IPS-18c (cell line): ENCODE data around the gene RELL1.

Source experiments
- H3K4me3 ChIP-seq: 2 replicates; pipeline ENCODE4 v1.7.0; 2013; ENCODE audit warnings: low read depth, mild to moderate bottlenecking, low read length, moderate library complexity; ENCODE audit not compliant: insufficient read depth
- H3K9me3 ChIP-seq: one replicate; pipeline ENCODE4 v1.6.1; 2013; ENCODE audit warnings: mild to moderate bottlenecking, low read length, moderate library complexity; ENCODE audit not compliant: control insufficient read depth, insufficient read depth

The RELL1 gene

DNA sequence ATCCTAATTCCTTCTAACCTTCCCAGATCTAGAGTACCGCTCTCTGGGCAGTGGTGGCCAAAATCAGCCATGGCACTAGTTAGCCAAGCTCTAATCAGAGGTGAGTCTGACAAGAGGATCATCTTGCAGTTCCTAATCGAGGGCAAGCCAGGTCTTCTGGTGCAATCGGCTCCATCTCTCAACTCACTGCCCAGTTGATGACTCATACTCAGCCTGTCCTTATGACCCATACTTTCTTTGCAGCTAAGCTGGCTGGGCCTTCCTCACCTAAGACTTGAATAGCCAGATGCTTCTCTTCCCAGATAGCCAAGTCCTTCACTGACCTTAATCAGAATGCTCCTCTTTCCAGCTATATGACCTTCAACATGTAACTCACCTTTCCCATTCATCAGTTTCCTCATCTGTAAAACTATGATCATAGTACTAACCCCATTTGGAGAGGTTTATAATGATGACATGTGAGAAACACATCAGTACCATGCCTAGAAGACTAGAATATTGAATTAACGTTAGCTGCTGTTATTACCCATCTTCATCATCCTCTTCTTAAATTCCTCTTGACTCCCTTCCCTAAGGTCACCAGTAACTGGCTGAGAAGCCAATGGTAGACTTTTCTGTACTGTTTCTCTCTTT is 57.1 kb downstream of the RELL1 start:
- Histone ChIP-seq H3K4me3 (no peak overlapping the region), H3K9me3 (no peaks in the 10 kb centered on the region)

DNA sequence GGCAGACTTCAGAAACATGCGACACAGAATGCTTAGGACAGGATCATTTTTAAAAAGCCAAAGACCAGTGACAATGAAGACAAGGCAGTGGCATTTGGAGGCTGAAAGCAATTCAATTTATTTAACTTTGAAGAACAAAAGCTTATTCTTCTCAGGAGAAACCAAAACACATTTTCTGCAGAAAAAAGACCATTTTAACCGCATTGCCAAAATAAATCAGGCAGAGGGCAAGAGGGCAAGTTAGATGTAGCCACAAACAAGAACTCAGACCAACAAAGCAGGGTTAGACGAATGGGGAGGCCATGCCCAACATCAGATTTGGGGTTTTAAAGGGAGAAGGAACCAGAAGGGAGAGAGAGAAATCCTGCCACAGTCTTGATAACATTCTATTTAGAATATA is 58.9 kb downstream of the RELL1 start:
- no peak overlapping the region for H3K4me3 ChIP-seq
- H3K9me3 ChIP-seq: no peaks in the 10 kb centered on the region

DNA sequence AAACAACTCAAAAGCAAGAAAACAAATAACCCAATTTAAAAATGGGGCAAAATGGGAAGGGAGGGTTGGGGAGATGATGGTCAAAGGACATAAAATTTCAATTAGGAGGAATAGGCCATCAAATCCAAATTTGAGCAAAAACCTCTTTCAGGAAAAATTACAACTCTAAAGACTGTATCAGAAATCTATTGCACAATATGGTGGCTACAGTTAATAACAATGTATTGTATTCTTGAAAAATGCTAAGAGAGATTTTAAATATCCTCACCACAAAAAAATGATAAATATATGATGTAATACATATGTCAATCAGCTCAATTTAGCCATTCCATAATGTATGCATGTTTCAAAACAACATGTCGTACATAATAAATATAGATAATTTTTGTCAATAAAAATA is 60.7 kb downstream of the RELL1 start:
- Histone ChIP-seq H3K4me3 (no peak overlapping the region), H3K9me3 (no peaks in the 10 kb centered on the region)

DNA sequence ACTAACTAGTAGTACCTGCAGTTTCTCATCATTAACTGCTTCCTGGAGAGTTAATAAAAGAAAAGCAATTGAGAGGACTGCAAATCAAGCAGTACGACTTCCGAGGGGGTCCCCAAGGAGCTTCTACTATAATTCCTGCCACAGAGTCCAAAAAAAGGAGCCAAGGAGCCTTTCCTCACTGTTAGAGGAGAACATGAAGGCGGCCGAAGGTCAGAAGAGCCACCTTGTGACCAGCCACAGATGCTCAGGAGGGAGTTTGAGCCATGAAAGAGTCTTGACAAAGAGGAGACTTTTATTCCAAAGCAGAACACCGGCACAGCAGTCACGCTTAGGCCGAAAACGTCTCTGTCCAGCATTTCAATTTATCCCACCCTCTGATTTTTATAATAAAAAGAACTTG is 62.2 kb downstream of the RELL1 start:
- no peaks in the 10 kb centered on the region for H3K9me3 ChIP-seq
- H3K4me3 ChIP-seq: no peak overlapping the region

DNA sequence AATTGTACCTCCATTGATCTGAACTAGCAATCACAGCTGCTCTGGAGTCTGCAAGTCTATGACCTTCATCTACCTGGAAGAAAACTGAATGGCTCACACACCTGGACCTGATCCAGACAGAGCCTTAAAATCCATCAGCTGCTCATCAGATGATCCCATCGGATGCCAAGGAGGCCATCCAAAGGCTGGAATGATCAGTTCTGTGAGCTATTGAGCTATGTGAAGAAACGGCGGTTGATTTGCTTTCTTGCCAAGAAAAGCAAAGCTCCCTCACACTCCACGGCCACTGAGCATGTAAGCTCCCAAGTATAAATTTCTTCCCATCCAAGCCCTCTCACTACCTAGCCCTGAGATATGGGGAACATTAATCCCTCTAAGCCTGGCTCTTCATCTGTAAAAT is 63.1 kb downstream of the RELL1 start:
- H3K9me3 ChIP-seq: no peaks in the 10 kb centered on the region

DNA sequence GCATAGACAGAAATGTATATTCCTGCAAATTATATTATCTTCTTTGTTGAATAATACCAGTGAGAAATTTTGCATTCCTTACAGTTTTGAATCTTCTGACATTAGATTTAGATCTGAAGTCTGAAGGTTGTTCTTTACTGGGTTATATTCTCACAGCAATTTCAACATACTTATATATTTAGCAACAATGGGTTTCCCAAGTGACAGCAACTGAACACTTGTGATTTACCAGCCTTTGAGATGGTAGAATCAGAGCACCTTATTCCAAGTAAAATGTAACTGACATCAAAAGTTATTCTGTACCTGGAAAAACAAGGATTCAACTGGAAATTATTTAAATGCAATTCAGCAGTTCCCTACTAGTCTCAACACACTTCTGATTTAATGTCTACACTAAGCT is 66.0 kb downstream of the RELL1 start:
- Histone ChIP-seq H3K9me3 (no peaks in the 10 kb centered on the region), H3K4me3 (no peak overlapping the region)

More for the DNA sequence above, 63.1 kb downstream of the RELL1 start:
- H3K4me3 ChIP-seq: no peak overlapping the region

DNA sequence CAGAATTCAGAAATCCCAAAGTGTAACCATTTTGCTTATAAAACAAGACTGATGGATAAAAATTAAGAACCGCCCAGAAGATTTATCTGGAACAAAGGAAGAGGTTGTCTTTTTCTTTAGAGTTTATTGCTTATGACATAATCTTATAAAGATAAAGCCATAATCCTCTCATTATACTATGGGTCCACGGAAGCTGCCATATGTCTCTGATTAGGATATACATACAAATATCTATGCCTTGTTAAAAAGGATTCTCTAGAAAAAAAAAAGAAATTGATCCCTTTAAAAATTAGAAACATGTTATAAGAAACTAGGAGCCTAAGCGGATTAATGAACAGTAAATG is 70.5 kb downstream of the RELL1 start:
- no peak overlapping the region for H3K4me3 ChIP-seq

DNA sequence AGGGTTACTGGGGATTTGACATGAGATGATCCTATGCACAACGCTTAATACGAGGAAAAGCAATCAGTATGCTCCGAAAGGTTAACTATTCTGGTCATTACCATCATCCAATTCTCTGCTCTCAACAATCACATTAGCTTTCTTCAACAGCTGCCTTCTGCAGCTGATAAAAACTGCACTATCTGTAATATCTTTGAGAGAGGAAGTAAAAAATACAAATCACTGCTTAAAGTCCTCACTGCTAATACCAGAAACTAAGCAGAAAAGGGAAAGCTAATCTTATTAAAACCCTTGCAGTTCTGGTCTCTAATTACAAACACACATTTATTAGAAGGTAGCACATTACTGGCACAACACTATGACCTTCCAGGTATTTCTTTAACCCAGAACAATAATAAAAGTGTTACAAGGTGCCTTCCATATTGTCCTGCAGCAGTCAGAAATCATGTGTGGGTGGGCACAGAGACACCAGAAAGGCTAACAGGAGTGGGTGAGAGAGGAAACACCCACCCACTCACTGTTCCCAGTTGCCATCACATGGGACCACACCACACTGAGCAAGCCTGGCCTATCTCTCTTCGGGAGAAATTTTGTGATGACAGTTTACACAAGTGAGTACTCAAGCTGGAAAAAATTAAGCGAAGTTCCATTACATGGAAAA is 71.0 kb downstream of the RELL1 start:
- H3K9me3 ChIP-seq: no peaks in the 10 kb centered on the region
- H3K4me3 ChIP-seq: no peak overlapping the region

More for the DNA sequence above, 70.5 kb downstream of the RELL1 start:
- no peaks in the 10 kb centered on the region for H3K9me3 ChIP-seq

DNA sequence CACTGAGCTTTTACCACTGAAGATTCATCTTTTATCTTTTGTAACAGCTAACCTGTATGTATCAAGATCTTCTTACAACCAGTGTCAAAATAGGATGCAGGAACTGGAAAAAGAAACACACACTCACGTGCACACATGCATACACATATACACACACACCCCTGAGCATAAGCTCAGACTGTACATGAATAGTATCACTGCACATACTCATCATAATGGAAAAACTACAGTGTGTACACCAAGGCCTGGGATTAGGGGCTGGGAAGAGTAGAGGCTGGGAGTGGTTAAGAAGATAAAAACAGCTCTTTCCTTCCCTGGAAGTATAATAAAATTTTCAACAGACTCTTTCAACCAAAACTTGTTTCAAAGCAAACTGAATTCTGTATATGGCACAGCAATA is 73.4 kb downstream of the RELL1 start:
- no peak overlapping the region for H3K4me3 ChIP-seq
- H3K9me3 ChIP-seq: no peaks in the 10 kb centered on the region

DNA sequence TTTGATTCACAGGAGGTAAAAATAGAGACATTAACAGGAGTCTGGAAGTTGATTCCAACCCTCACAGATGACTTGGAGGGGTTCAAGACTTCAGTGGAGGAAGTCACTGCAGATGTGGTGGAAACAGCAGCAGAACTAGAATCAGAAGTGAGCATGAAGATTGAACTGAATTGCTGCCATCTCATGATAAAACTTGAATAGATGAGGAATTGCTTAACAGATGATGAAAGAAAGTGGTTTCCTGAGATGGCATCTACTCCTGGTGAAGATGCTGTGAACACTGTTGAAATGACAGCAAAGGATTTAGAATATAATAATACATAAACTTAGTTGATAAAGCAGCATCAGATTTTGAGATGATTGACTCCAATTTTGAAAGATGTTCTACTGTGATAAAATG is 76.5 kb downstream of the RELL1 start:
- Histone ChIP-seq H3K9me3 (no peaks in the 10 kb centered on the region), H3K4me3 (no peak overlapping the region)

DNA sequence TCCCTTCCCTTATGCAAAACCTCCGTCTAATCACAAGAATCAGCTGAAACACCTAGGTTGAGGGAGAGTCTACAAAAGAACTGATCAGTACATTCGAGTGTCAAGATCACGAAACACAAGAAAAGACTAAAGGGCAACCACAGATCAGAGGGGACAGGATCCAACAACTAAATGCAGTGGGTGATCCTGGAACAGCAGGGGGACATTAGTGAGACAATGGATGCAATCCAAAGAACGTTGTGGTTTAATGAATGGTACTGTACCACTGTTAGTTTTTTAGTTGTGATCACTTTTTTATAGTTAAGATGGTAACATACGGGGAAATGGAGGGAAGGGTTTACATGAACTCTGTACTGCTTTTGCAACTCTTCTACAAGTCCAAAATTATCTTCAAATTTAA is 79.2 kb downstream of the RELL1 start:
- no peak overlapping the region for H3K4me3 ChIP-seq
- H3K9me3 ChIP-seq: no peaks in the 10 kb centered on the region

DNA sequence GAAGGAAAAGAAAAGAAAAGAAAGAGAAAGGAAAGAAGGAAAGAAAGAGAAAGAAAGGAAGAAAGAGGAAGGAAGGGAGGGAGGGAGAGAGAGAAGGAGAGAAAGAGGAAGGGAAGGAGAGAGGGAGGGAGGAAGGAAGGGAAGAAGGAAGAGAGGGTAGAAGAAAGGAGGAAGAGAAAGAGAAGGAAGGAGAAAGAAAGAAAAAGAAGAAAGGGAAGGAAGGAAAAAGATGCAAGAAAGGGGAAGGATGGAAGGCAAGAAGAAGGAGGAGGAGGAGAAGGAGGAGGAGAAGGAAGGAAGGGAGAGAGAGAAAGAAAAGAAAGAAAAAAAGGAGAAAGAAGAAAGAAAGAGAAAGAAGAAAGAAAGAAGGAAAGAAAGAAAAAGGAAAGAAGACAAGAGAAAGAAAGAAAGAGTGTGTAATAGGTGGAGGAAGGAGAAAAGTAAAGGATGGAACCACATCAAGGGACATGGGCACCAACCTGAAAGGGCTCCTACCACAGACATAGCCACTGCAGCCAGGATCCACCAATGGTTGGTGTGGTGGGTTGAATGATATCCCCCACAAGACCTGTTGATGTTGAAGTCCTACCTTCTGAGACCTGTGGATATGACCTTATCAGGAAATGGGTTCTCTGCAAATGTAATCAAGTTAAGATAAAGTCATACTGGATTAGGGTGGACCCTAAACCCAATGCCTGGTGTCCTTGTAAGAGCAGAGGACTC is 80.2 kb downstream of the RELL1 start:
- H3K9me3 ChIP-seq: no peaks in the 10 kb centered on the region
- no peak overlapping the region for H3K4me3 ChIP-seq

DNA sequence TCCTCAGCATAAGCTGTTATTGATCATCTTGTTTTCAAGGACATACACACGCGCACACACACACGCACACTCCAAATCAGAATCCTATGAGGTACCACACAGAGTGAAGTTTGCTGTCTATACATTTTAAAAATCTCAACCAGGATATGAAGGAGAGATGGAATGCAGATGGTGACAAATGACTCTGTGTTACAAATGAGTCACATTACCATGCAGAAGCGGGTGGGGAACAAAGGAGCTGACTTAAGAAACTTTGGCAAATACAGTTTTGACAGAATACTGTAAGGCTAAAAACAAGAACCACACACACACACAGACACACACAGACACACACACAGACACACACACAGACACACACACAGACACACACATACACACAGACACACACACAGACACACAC is 81.7 kb downstream of the RELL1 start:
- Histone ChIP-seq H3K4me3 (no peak overlapping the region), H3K9me3 (no peaks in the 10 kb centered on the region)

DNA sequence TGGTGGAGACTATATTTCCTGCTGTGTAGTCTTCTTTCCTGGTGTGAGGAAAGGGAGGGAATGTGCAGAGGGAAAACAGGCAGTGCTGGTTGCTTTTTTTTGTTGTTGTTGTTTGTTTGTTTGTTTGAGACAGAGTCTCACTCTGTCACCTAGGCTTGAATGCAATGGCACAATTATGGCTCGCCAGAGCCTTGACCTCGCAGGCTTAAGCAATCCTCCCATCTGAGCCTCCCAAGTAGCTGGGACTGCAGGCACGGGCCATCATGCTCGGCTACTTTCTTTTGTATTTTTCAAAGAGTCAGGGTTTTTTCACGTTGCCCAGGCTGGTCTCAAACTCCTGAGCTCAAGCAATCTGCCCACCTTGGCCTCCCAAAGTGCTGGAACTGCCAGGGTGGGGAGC is 82.5 kb downstream of the RELL1 start:
- H3K4me3 ChIP-seq: no peak overlapping the region
- H3K9me3 ChIP-seq: no peaks in the 10 kb centered on the region

DNA sequence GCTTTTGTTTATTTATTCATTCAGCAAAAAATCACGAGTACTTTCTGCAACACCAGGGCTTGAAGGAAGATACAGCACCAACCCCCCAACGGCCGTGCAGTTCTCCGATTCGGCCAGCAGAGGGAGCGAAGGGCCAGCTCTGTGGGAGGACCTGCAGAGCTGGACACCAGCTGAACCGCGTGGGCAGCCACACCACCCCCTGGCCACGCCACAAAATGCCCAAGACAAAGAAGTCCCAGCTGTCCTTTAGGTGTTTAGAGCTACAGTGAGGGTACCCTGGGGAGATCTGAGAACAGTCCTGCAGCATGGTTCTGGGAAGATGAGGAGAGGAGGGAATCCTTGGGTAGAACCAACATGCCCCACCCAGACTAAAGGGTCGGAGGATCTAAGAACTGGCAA is 83.1 kb downstream of the RELL1 start:
- Histone ChIP-seq H3K4me3 (no peak overlapping the region), H3K9me3 (no peaks in the 10 kb centered on the region)

DNA sequence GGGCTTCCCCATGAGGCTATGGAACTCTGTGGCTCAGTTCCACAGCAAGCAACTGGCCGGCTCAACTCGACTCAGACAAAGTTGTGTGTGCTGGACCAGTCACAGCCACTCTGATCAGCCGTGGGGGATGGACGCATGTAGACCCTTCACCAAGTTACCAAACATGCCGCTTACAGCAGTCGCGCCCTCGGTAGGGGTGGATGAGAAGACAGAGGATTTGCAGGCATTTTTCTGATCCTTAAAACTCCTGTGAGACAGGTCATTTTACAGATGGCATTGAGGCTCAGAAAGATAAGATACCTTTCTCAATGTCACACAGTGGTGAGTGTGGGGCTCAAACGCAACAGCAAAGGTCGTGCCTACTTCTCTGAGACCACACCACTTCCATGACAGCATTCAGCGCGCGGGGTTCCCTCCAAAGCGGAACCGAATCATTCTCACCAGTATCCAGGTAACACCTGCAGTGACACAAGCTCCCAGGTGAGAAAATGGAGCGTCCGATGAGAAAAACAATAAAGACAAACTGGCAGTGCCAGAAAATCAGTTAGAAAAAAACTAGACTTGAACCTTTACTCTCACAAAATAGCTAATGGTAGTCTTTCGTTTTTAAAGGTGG is 83.6 kb downstream of the RELL1 start:
- Histone ChIP-seq H3K9me3 (no peaks in the 10 kb centered on the region), H3K4me3 (no peak overlapping the region)

DNA sequence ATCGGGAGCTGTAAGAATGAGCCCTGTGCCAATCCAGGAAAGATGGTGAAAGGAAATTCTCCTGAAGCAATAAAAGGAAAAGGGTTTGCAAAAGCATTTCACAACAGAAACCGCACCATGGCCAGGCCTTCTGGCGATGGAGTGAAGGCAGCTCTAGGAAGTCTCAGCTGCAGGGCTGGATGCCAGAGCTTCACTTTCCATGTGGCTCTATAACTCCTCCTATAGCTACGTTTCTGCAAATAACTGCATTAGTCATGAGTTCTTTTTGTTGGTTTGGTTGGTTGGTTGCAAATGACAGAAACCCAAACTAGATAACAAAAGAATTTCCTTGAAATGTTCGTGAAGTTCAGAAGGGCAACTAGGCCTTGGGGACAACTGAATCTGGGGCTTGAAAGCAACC is 84.6 kb downstream of the RELL1 start:
- Histone ChIP-seq H3K9me3 (no peaks in the 10 kb centered on the region), H3K4me3 (no peak overlapping the region)

DNA sequence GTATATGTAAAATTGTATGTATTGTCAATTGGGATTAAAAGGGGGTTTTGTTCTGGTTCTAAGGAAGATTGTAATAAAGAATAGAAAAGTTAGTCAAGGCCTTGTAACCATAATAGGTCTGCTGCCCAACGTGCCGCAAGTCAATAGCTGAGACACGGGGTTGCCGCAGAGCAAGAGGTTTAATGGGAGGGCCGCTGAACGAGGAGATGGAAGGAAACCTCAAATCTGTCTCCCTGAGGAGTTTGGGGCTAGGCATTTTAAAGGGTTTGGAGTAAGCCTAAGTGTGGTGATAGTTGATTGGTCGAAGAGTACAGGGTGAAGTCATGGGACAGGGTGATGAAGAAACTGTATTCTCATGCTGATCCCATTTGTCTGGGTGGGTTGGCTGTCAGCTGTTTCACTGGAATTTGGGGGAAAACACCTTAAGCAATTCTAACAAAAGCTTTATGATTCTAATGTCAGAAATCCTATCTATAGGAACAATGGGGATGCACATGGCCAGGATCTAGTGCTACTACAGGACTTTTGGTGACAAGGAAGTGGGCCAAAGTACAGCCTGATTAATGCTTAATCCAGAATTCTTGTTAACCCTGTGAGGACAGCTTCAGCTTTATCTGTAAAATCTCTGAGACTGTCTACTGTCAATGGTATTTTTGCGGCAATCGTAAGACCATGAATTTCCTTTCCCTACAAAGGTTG is 86.9 kb downstream of the RELL1 start:
- no peaks in the 10 kb centered on the region for H3K9me3 ChIP-seq
- H3K4me3 ChIP-seq: no peak overlapping the region
